LNCaP clone FGC (cell line): ENCODE data around the gene SUSD6.
"Not testable (repeated sequence)": the region's sequence is repeated elsewhere in the genome, so short reads cannot be mapped to it uniquely, and the experiment has no call there.

Experiments used
- DNase-seq: peaks from one replicate; pipeline ENCODE4 v3.0.0-alpha.2; 2011; ENCODE audit warnings: low read depth
- H3K4me3 ChIP-seq: 2 replicates; pipeline ENCODE4 v1.5.1; 2011; ENCODE audit warnings: mild to moderate bottlenecking, low read depth, low read length, control low read depth
- TF ChIP-seq, protein P1 (sequence below): IDR thresholded peaks from 2 replicates; pipeline ENCODE4 v1.5.1; 2012; ENCODE audit warnings: mild to moderate bottlenecking; ENCODE audit not compliant: control insufficient read depth, insufficient read depth; ENCODE audit errors: extremely low read depth

SUSD6 gene

DNA sequence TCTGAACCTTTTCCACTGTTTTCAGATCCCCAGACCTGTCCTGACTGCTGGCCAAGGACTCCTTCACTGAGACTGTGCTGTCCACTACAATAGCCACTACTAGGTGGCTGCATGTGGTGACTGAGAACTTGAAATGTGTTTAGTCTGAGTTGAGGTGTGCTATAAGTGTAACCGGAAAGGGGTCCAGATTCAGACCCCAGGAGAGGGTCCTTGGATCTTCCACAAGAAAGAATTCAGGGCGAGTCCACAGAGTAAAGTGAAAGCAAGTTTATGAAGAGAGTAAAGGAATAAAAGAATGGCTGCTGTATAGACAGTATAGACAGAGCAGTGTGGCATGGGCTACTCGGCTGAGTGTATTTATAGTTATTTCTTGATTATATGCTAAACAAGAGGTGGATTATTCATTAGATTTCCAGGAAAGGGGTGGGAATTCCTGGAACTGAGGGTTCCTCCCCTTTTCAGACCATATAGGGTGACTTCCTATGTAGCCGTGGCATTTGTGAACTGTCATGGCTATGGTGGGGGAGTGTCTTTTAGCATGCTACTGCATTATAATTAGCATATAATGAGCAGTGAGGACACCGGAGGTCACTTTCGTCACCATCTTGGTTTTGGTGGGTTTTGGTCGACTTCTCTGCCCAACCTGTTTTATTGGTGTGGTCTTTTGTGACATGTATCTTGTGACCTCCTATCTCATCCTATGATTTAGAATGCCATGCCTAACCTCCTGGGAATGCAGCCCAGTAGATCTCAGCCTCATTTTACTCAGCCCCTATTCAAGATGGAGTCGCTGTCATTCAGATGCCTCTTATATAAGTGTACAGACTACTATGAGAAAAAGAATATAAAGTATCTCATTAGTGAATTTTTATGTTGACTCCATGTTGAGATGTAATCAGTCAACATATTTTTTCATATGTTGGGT is 85.5 kb downstream of the SUSD6 start:
- no peak overlapping the region; the same call in 1 of the 2 replicates for H3K4me3 ChIP-seq
- no peak for DNase-seq
- TF ChIP-seq, protein P1, sequence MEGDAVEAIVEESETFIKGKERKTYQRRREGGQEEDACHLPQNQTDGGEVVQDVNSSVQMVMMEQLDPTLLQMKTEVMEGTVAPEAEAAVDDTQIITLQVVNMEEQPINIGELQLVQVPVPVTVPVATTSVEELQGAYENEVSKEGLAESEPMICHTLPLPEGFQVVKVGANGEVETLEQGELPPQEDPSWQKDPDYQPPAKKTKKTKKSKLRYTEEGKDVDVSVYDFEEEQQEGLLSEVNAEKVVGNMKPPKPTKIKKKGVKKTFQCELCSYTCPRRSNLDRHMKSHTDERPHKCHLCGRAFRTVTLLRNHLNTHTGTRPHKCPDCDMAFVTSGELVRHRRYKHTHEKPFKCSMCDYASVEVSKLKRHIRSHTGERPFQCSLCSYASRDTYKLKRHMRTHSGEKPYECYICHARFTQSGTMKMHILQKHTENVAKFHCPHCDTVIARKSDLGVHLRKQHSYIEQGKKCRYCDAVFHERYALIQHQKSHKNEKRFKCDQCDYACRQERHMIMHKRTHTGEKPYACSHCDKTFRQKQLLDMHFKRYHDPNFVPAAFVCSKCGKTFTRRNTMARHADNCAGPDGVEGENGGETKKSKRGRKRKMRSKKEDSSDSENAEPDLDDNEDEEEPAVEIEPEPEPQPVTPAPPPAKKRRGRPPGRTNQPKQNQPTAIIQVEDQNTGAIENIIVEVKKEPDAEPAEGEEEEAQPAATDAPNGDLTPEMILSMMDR = no peak

- no peak overlapping the region for H3K4me3 ChIP-seq
- TF ChIP-seq, protein P1 = no peak
- no peak for DNase-seq
Observed at GRCh38 chr14:69698572-69698971, 87.2 kb downstream of the SUSD6 start.

GRCh38 chr14:69699243-69699642 is 87.8 kb downstream of the SUSD6 start:
- DNase-seq, H3K4me3 ChIP-seq: not testable (repeated sequence)

- DNase-seq = no peak
Observed at GRCh38 chr14:69699748-69700303, 88.4 kb downstream of the SUSD6 start.

DNA sequence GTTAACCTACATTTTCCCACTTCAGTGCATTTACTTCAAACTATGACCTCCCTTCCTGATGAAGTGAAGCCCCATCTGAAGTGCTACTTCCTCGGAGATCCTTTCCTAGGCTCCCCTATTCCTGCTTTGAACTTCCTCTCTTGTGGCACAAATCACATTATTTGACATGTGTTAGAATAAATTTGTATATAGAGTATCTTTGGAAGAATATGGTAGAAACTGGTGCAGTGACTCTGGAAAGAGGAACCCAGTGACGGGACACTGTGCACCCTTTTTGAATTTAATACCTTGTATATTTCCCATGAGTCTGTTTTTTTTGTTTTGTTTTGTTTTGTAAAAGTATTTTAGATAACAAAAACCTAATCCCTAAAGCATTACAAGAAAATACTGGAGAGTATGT is 89.2 kb downstream of the SUSD6 start:
- TF ChIP-seq, protein P1 = no peak
- no peak for DNase-seq
- no peak overlapping the region for H3K4me3 ChIP-seq

More at GRCh38 chr14:69699748-69700303, 88.4 kb downstream of the SUSD6 start:
- H3K4me3 ChIP-seq = no peak overlapping the region
- TF ChIP-seq, protein P1 = no peak

GRCh38 chr14:69701291-69701690 is 89.9 kb downstream of the SUSD6 start:
- TF ChIP-seq, protein P1 = no peak
- H3K4me3 ChIP-seq = no peak overlapping the region
- no peak for DNase-seq

DNA sequence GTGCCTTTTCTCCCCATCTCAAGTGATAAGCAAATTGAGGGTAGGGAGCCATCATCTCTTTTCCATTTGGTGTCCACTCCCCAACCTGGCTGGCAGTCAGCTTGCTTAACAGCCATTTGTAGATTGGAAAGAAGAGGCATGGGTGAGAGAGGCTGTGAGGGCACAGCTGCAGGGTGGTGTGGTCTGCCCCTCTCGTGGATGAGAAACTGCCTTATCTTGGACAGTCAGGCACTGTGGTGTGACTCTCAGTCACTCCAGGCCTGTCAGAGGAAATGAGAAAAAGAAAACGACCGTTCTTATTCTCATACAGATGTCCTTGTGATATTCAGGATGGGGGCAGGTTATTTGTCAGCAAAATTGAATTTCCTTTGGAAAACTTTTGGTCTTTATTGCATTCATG is 90.5 kb downstream of the SUSD6 start:
- DNase-seq = no peak
- H3K4me3 ChIP-seq = no peak overlapping the region
- TF ChIP-seq, protein P1 = no peak
